ENCODE data around the gene VTA1. TPM values are rescaled to one million over a fixed set of nuclear protein-coding genes. Genes with fewer than 3 reads are reported as not detected.

Gene VTA1
- total RNA-seq, 2 donors from 2014 or later = 26.4 to 37.3 TPM

- Histone ChIP-seq H3K4me3 (no peak overlapping the region), H3K36me3 (no peaks in the 10 kb centered on the region), H3K27ac (no peak overlapping the region), H3K9me3 (no peaks in the 10 kb centered on the region), H3K27me3 (replicated peaks; ENCODE audit: insufficient read depth) (no peaks in the 10 kb centered on the region), H3K4me1 (ENCODE audit: control insufficient read depth in 1 of 2, low read depth in 2 of 2) (peaks cover 16 to 29% of the 10 kb centered on the region in 2 donors)
- no peak for TF ChIP-seq CTCF (IDR thresholded peaks at IDR 0.05)
- no peak for ATAC-seq (ENCODE audit: insufficient number of reproducible peaks, low FRiP score, low read depth)
- no peak for DNase-seq (ENCODE audit: low spot score)
Observed at GRCh38 chr6:142162780-142163179, 15.7 kb downstream of the VTA1 start.

GRCh38 chr6:142165227-142165626 is 18.2 kb downstream of the VTA1 start:
- H3K27ac ChIP-seq = no peak overlapping the region
- no peak for TF ChIP-seq CTCF (IDR thresholded peaks at IDR 0.05)
- DNase-seq (ENCODE audit: low spot score) = no peak
- H3K4me3 ChIP-seq = no peak overlapping the region
- no peaks in the 10 kb centered on the region for H3K36me3 ChIP-seq
- no peak for ATAC-seq (ENCODE audit: insufficient number of reproducible peaks, low FRiP score, low read depth)
- H3K27me3 ChIP-seq (replicated peaks; ENCODE audit: insufficient read depth) = no peaks in the 10 kb centered on the region
- no peaks in the 10 kb centered on the region for H3K9me3 ChIP-seq
- peaks cover 16 to 29% of the 10 kb centered on the region in 2 donors for H3K4me1 ChIP-seq (ENCODE audit: control insufficient read depth in 1 of 2, low read depth in 2 of 2)

GRCh38 chr6:142167071-142167470 is 20.0 kb downstream of the VTA1 start:
- TF ChIP-seq CTCF (IDR thresholded peaks at IDR 0.05) = no peak
- ATAC-seq (ENCODE audit: insufficient number of reproducible peaks, low FRiP score, low read depth) (no peak), DNase-seq (ENCODE audit: low spot score) (no peak)
- H3K36me3 ChIP-seq = no peaks in the 10 kb centered on the region
- no peak overlapping the region for H3K4me3 ChIP-seq
- H3K27ac ChIP-seq = no peak overlapping the region
- H3K27me3 ChIP-seq (replicated peaks; ENCODE audit: insufficient read depth) = no peaks in the 10 kb centered on the region
- H3K9me3 ChIP-seq = no peaks in the 10 kb centered on the region
- peaks cover 11 to 20% of the 10 kb centered on the region in 2 donors for H3K4me1 ChIP-seq (ENCODE audit: control insufficient read depth in 1 of 2, low read depth in 2 of 2)

GRCh38 chr6:142167486-142167885 is 20.4 kb downstream of the VTA1 start:
- no peak overlapping the region for H3K4me3 ChIP-seq
- no peaks in the 10 kb centered on the region for H3K9me3 ChIP-seq
- no peak overlapping the region for H3K27ac ChIP-seq
- DNase-seq (ENCODE audit: low spot score) (no peak), ATAC-seq (ENCODE audit: insufficient number of reproducible peaks, low FRiP score, low read depth) (no peak)
- H3K4me1 ChIP-seq (ENCODE audit: control insufficient read depth in 1 of 2, low read depth in 2 of 2) = peaks cover 7 to 15% of the 10 kb centered on the region in 2 donors
- no peaks in the 10 kb centered on the region for H3K27me3 ChIP-seq (replicated peaks; ENCODE audit: insufficient read depth)
- H3K36me3 ChIP-seq = no peaks in the 10 kb centered on the region
- no peak for TF ChIP-seq CTCF (IDR thresholded peaks at IDR 0.05)

GRCh38 chr6:142171351-142171750 is 24.3 kb downstream of the VTA1 start:
- no peaks in the 10 kb centered on the region for H3K4me1 ChIP-seq (ENCODE audit: control insufficient read depth in 1 of 2, low read depth in 2 of 2)
- H3K36me3 ChIP-seq = peaks cover 6% of the 10 kb centered on the region
- no peak overlapping the region for H3K27ac ChIP-seq
- H3K27me3 ChIP-seq (replicated peaks; ENCODE audit: insufficient read depth) = no peaks in the 10 kb centered on the region
- H3K9me3 ChIP-seq = no peaks in the 10 kb centered on the region
- no peak overlapping the region for H3K4me3 ChIP-seq
- no peak for TF ChIP-seq CTCF (IDR thresholded peaks at IDR 0.05)
- ATAC-seq (ENCODE audit: insufficient number of reproducible peaks, low FRiP score, low read depth) = no peak
- DNase-seq (ENCODE audit: low spot score) = no peak

Measured in thoracic aorta (tissue), 2 donors.